ENCODE results near the gene PCID2.
A peak's percentile ranks its signal among the peaks of the same experiment; 100 is the strongest.

Gene PCID2

DNA sequence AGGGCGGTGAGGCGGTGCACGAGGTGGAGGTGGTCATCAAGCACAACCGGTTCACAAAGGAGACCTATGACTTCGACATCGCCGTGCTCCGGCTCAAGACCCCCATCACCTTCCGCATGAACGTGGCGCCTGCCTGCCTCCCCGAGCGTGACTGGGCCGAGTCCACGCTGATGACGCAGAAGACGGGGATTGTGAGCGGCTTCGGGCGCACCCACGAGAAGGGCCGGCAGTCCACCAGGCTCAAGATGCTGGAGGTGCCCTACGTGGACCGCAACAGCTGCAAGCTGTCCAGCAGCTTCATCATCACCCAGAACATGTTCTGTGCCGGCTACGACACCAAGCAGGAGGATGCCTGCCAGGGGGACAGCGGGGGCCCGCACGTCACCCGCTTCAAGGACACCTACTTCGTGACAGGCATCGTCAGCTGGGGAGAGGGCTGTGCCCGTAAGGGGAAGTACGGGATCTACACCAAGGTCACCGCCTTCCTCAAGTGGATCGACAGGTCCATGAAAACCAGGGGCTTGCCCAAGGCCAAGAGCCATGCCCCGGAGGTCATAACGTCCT lies 59.4 kb downstream of the PCID2 start:
- DNase-seq (ENCODE audit: low read depth), result no peak

DNA sequence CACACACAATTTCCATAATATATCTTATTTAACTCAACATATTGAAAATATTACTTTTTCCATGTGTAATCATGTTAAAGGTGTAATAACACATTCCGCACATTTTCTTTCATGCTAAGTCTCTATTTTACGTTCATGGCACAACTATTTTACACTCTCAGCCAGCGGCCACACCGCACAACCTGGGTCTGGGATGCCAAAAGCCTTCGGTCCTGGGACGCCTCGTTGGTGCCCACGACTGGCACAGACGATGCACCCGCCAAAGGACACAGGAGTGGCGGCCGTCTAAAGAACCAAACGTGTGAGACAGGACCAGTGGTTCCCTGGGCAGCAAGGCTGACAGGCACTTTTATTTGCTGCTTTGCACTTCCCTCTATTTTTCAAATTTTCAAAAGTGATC lies 60.1 kb downstream of the PCID2 start:
- no peak for DNase-seq (ENCODE audit: low read depth)

DNA sequence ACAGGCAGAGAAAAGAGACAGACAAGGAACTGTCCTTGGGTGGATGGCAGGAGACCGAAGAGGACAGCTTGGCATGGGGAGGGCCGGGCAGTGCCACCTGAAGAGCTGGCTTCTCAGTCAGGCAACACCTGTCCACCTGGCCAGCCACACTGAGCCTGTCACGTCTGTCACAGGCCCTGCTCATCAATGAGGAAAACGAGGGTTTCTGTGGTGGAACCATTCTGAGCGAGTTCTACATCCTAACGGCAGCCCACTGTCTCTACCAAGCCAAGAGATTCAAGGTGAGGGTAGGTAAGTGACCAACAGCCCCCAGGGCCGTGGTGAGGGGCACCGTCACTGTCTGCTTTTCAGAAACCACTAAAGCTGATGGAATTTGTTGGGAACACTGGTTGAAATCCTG lies 61.3 kb downstream of the PCID2 start:
- no peak for DNase-seq (ENCODE audit: low read depth)

DNA sequence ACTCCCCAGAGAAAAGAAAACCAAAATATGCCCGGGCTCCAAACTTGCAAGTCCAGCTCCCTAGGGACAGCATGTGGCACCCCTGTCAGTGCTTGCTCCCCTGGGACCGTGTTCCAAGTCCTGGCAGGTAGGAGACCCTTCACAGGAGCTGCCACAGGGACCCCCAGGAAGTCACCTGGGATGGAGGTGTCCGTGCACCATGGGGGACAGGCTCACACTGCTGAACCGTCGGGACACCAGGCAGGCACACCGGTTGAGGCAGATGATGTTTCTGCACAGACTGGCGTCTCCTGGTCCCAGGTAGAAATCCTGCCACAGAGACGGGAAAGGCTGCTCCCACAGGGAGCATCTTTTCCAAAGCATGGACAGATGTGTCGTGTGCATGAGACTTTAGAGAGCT lies 61.7 kb downstream of the PCID2 start:
- DNase-seq (ENCODE audit: low read depth), result no peak

DNA sequence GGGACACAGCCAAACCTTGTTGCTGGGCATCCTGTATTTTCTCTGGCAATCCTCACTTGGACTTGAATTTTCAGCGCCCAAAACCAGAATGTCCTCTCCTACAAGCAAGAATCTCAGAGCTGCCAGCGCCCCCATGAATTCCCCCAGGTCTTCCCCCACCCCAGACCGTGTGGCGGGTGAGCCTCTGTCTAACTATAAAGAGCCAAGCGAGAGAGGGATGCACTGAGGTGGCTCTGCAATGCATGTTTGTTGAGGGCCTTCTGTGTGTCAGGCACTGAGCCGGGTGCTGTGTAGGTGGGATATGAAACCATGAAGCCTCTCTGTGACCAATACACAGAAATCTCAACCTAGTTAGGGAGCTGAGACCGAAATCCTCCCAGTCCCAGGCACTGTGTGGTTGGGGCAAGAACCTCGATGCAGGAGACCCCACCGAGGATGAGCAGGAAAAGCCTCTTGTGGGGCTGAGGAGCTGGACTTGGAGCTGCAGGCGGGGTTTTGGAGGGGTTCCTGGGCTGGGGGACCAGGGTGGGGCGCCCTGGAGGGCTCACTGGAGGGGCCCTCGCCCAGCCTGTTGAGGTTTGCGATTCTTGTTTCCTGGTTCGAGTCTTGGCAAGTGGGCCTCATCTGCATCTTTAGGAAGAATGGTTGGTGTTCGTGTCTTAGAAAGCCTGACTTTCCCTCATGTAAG lies 62.4 kb downstream of the PCID2 start:
- DNase-seq (ENCODE audit: low read depth), result no peak

DNA sequence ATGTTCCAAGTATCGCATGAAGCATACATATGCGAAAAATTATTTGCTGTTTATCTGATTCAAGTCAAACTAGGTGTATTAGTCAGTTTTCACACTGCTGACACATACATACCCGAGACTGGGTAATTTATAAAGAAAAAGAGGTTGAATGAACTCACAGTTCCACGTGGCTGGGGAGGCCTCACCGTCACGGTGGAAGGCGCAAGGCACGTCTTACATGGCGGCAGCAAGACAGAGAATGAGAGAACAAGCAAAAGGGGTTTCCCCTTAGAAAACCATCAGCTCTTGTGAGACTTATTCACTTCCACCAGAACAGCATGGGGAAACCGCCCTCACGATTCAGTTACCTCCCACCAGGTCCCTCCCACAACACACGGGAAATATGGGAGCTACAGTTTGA lies 63.0 kb downstream of the PCID2 start:
- peak; percentile 61 for DNase-seq (ENCODE audit: low read depth)

DNA sequence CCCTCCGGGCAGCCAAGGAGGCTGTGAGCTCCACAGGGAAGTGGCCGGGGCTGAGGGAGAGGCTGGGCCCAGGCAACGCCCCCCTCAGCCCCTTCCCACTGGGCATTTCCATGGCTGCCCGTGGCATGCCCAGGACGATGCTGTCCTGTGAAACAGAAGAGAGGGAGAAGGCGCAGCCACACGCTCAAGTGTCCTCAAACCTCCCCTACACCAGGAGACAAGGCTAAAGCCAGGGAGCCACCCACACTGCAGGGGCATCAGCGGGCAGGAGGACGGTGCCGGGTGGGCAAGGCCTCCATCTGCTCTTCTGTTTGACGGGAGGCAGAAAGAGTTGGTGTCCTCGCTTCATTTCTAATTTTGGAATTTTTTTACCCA lies 64.2 kb downstream of the PCID2 start:
- DNase-seq (ENCODE audit: low read depth), result no peak

DNA sequence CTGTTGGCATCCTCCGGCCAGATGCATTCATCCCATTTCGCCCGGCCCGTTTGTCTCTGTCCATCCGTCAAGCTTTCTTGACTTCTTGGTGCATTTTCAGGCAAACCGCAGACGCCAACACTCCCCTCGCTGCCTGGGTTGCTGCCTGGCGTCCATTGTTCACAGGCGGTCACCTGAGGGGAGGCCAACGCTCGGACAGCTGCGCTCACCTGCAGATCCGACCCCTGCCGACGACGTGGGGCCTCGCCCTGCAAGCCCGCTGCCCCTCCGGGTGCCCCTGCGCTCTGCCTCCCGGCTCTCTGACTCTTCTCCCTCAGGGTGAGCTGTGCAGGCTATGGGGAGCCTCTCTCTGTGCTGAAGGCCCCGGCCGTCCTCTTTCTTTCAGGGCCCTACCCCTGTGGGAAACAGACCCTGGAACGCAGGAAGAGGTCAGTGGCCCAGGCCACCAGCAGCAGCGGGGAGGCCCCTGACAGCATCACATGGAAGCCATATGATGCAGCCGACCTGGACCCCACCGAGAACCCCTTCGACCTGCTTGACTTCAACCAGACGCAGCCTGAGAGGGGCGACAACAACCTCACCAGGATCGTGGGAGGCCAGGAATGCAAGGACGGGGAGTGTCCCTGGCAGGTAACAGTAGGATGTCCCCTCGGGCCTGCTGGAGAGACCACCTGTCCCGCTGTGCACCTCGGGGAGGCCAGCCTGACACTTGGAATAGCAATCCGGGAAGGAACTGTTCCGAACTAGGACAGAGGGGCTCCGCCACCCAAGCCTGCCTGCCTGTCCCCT lies 64.8 kb downstream of the PCID2 start:
- DNase-seq (ENCODE audit: low read depth), result no peak

DNA sequence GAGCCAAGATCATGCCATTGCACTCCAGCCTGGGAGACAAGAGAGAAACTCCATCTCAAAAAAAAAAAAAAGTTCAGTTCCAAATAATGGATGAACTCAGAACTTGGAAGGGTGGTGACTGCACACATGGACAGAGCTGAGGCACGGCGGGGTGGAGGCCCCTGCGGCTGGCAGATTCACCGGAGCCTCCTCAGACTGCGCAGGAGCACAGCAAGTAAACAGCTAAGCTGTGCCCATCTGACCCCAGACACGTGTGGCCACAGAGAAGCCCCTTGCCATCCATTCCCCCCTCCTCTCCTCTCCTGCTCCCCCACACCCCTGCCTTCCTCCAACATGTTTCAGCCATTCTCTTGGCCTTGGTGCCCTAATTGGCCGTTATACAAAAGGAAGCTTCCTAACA lies 65.6 kb downstream of the PCID2 start:
- DNase-seq (ENCODE audit: low read depth), result no peak

DNA sequence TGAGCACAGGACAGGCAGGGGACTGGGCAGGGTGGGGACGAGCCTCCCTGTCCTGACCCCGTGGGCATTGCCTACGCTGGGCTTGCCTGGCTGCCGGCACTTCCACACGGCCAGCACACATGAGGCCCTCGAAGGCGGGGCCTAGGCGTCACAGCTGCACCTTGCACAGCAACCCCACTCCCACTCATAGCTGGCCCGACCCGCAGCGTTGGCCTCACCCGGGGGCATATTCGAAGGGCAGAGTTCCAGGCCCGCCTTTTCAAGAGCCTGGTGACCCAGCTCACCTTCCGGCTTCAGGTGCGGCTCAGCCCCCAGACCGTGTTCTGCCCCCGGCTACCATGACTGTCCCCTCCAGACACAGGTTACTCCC lies 66.9 kb downstream of the PCID2 start:
- no peak for DNase-seq (ENCODE audit: low read depth)

DNA sequence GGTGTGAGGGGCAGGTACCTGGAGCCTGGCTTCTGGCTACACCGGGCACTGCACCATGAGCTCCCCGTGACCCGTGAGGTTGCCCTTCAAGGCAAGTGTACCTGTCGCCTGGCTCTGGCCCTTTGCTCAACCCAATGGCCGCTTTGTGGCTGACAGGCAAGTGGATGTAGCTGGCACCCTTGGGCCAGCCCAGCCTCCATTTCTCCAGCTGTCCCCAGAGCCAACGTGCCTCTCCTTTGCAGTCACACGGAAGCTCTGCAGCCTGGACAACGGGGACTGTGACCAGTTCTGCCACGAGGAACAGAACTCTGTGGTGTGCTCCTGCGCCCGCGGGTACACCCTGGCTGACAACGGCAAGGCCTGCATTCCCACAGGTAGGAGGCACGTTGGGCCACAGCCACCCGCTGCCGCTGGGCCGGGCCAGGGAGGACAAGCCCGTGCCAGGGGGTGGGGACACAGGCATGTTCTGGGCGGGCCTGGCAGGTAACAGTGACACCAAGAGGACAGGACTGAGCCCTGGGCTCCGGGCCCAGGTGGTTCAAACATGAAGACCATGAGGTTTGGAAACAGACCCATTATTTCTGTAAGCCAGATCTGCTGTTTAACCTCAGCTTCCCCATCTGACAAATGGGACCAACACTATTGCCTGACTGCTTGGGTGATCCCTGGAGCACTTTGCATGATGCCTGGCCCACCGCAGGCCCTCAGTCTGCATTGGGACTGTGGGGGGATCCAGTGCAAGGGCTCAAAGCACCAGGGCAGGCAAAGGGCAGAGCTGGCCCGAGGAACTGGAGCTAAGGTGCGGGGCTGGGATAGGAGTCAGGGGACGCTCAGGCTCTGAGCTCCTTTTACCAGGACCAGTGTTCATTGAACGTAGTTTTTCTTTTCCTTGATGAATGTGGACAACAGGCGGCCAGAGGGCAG lies 67.5 kb downstream of the PCID2 start:
- no peak for DNase-seq (ENCODE audit: low read depth)

DNA sequence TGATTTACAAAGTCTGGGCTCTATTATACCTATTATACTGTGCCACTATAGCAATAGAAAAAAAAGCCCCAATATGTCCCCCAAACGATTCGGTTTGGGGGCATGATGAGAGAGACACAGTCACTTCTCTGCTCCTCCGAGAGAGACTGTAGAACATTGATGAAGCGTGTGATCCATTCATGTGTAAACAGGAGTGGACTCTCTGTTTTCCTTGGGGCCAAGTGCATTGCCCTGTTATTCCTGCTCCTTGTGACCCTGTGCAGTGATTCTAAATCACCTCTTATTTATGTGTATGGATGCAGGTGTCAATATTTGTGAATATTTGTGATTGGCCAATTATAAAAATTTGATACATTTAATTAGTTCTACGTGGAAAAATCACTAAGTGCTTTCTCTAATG lies 68.9 kb downstream of the PCID2 start:
- no peak for DNase-seq (ENCODE audit: low read depth)

DNA sequence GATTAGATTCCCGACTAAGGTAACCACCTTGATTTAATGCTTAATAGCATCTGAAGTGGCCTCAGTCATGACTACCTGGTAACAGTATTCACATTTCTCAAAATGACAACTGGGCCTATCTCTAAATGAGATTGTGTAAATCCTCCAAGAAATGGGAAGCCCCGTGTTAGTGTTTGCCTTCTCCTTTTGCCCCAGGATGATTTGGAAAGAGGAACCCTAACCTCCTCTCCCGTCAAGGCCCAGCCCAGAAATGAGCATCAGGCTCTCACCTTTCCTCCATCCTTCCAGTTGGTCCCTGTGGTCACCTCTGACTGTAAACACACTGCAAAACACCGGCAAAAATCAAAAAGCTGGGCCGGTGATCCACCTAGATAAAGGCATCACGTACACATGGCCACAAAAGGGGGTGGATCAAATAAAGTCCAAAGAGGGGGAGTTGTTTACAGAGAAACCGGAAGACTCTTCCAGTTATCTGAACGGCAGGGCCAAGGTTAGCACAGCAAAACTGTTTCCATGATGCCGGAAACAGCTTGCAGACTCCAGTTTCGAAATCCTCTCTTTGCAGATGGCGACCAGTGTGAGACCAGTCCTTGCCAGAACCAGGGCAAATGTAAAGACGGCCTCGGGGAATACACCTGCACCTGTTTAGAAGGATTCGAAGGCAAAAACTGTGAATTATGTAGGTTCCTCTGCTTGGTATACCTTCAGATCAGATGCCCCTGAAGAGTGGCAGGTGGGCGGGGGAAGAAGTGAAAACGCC lies 69.5 kb downstream of the PCID2 start:
- DNase-seq (ENCODE audit: low read depth), result no peak

DNA sequence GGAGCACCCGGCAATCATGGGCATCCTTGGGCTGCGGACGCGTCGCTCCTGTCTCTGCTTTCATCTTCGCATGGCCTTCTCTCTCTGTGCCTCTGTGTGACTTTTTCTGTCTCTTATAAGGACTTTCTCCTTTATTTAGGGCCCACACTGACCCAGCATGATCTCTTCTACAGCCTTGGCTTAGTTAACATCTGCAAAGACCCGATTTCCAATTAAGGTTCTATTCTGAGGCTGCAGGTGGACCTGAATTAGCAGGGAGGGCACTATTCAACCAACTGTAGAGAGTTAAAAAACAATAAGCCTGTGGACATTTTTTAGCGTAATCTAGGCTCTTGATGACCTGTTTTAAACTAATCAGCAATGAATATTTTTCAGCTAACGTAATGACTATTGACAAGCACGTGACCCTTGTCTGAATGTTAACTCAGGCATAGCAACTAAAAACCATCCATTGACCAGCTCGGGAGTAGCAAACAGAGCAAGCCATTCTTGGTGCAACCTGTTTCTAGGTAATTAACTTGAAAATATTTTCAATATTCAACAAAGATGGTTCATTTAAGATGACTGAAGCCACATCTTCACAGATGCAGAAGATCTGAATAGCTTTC lies 70.7 kb downstream of the PCID2 start:
- no peak for DNase-seq (ENCODE audit: low read depth)

DNA sequence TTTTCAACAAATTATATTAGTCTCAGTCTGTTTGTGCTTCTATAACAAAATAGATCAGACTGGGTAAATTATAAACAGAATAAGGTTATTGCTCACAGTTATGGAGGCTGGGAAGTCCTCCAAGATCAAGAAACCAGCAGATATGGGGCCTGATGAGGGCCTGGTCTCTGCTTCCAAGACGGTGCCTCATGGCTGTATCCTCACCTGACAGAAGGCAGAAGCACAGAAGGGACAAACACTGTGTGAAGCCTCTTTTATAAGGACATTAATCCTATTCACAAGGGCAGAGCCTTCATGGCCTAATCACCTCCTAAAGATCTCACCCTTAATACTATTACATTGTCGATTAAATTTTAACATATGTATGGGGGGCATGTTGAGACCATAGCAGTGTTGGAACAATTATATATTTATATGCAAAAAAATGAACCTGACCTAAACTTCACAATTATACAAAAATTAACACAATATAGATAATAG lies 73.1 kb downstream of the PCID2 start:
- no peak for DNase-seq (ENCODE audit: low read depth)

DNA sequence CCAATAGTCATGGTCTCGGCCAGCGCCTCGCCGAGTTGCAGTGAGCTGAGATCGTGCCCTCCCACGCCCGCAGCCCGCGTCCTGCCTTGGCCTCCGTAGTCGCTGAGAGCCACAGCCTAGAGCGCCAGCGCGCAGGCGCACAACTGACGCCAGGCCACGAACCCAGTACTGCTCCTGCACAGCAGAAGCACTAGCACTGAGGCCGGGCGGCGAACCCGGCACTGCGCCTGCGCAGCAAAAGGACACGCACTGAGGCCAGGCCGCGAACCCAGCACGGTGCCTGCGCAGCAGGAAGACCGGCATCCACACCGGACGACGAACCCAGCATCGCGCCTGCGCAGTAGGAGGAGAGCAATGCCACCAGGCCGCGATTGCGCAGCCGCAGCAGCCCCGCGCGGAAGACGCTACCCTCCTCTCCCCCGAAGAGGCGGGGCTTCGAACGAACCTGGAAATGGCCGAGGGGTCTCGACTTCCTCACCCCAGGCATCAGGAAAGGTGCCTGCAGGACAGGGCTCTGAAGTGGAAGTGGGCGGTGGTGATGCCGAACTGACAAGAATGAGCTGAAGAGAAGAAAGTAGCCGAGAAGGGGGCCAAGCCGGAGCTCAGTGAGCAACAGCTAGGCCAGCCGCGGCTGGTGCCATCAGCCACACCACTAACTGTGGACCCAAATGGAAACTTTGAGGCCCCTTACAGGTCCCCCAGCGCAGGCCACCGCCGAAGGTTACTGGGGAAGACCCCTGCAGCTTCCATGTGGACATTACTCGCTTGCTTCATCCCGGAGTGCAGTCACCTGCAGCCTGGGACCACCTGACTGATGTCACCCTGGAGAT lies 78.3 kb downstream of the PCID2 start:
- no peak for DNase-seq (ENCODE audit: low read depth)

DNA sequence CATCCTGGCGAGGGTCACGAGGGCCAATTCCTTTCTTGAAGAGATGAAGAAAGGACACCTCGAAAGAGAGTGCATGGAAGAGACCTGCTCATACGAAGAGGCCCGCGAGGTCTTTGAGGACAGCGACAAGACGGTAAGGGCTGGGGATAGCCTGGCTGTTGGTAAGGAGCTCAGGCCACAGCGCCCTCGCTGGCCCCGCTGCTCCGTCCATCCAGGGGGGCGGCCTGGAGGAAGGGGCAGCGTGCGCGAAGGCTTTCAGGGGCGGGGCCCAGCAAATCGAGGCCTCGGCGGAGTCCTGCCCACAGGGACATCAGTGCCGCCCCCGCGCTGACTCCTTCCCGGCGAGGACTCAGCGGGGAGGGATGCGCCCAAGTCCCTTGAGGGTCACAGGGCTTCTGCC lies 79.0 kb downstream of the PCID2 start:
- DNase-seq (ENCODE audit: low read depth), result no peak
